Lung (tissue), 16 donors: Measurements from ENCODE around the gene PTX4. TPM values are rescaled to one million over a fixed set of nuclear protein-coding genes. Genes with fewer than 3 reads are reported as not detected.
A peak's percentile ranks its signal among the peaks of the same experiment; 100 is the strongest.

Experiments used
- ATAC-seq: fragments of 200-7000 bp; cut with Tn5 transposase; one replicate; pipeline ENCODE4 v1.9.1; 2020; ENCODE audit warnings: moderate number of reproducible peaks; ENCODE audit not compliant: insufficient read depth, low FRiP score
- DNase-seq, 3 donors: peaks; one replicate each; pipeline ENCODE4 v3.0.0-alpha.2; 2013 to 2017
- H3K27ac ChIP-seq, 2 donors: one replicate each; pipeline ENCODE4 v1.5.1; 2013; ENCODE audit warnings: mild to moderate bottlenecking in 2 of 2, moderate library complexity in 2 of 2, control low read depth in 1 of 2, inconsistent platforms in 1 of 2, low read depth in 1 of 2, low read length in 1 of 2
- H3K27me3 ChIP-seq, 3 donors: one replicate each; pipeline ENCODE4 v1.5.1; 2013; ENCODE audit warnings: low read length in 2 of 3; ENCODE audit not compliant: control insufficient read depth in 3 of 3, insufficient read depth in 3 of 3
- H3K36me3 ChIP-seq, 4 donors: one replicate each; pipeline ENCODE4 v1.5.1; 2013; ENCODE audit warnings: low read length in 4 of 4, mild to moderate bottlenecking in 1 of 4, moderate library complexity in 1 of 4; ENCODE audit not compliant: control insufficient read depth in 4 of 4, insufficient read depth in 4 of 4
- H3K4me1 ChIP-seq, 5 donors: one replicate each; pipeline ENCODE4 v1.5.1; 2013; ENCODE audit warnings: low read length in 5 of 5, mild to moderate bottlenecking in 2 of 5, moderate library complexity in 1 of 5; ENCODE audit not compliant: control insufficient read depth in 5 of 5, insufficient read depth in 5 of 5
- H3K4me3 ChIP-seq: one replicate; pipeline ENCODE4 v1.5.1; 2013; ENCODE audit warnings: mild to moderate bottlenecking, control low read depth, moderate library complexity
- H3K9ac ChIP-seq, 2 donors: one replicate each; pipeline ENCODE4 v1.5.1; 2013; ENCODE audit warnings: low read length in 2 of 2, control low read depth in 1 of 2; ENCODE audit not compliant: insufficient read depth in 1 of 2
- H3K9me3 ChIP-seq, 4 donors: one replicate each; pipeline ENCODE4 v1.5.1; 2013; ENCODE audit warnings: low read length in 3 of 4, mild to moderate bottlenecking in 1 of 4, moderate library complexity in 1 of 4; ENCODE audit not compliant: control insufficient read depth in 4 of 4, insufficient read depth in 3 of 4
- WGBS, 2 donors: extraction: QIAGEN DNeasy Blood & Tissue Kit; methylation state at CpG; one replicate each; pipeline ENCODE4 v1.1.7; 2013; 5-methylcytosine and 5-hydroxymethylcytosine counted together
- long read RNA-seq, 5 donors: transcript quantifications; one replicate each; lab custom pipeline, GENCODE V29; 2026
- polyA plus RNA-seq, 2 donors: library from polyadenylated mRNA; stranded (reverse); fragments of 200-250 nt; gene quantifications; one replicate each; pipeline ENCODE4 v1.2.1, GENCODE V29; 2013
- total RNA-seq, 2 donors: library from RNA; depleted of rRNA in 1 of 2; stranded (reverse); fragments of >200 nt in 1 of 2; gene quantifications; one replicate each; pipeline ENCODE4 v1.2.1, GENCODE V29; 2014 to 2021
- TF ChIP-seq, protein P1 (sequence below): IDR thresholded peaks from 2 replicates; pipeline ENCODE4 v1.5.1; 2012; ENCODE audit warnings: mild to moderate bottlenecking; ENCODE audit errors: control extremely low read depth, extremely low read depth
- donor health status: control.
- donor health status: control.
- donor health status: Bipolar disorder and iron deficiency.
- donor health status: healthy.
- donor health status: DM: yes; HTN: yes; CAD: no.

PTX4 gene
- total RNA-seq (under 1 TPM; 0.25 to 0.31 TPM), polyA plus RNA-seq (under 1 TPM in 1 of 2 donors, not detected in 1; 0.02 TPM)
- long read RNA-seq, donor 1 = 0 reads
- long read RNA-seq, donor 2 = 0 reads
- long read RNA-seq, donor 3 = 0 reads
- long read RNA-seq, donor 4 = 0 reads
- long read RNA-seq, donor 5 = 0 reads

- no peak within 1 kb of the TSS for H3K9ac ChIP-seq
- no peak within 1 kb of the TSS for H3K27ac ChIP-seq
- no peaks in the 10 kb centered on the region for H3K9me3 ChIP-seq
- ATAC-seq (no peak), DNase-seq (no peak)
- TF ChIP-seq, protein P1, sequence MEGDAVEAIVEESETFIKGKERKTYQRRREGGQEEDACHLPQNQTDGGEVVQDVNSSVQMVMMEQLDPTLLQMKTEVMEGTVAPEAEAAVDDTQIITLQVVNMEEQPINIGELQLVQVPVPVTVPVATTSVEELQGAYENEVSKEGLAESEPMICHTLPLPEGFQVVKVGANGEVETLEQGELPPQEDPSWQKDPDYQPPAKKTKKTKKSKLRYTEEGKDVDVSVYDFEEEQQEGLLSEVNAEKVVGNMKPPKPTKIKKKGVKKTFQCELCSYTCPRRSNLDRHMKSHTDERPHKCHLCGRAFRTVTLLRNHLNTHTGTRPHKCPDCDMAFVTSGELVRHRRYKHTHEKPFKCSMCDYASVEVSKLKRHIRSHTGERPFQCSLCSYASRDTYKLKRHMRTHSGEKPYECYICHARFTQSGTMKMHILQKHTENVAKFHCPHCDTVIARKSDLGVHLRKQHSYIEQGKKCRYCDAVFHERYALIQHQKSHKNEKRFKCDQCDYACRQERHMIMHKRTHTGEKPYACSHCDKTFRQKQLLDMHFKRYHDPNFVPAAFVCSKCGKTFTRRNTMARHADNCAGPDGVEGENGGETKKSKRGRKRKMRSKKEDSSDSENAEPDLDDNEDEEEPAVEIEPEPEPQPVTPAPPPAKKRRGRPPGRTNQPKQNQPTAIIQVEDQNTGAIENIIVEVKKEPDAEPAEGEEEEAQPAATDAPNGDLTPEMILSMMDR = no peak
- H3K4me3 ChIP-seq = no peak within 1 kb of the TSS
- WGBS, 2 donors = 43 to 72% methylated on average over 19 of the region's 19 CpGs
- H3K4me1 ChIP-seq = peaks cover 0 to 6% (median 3%) of the 10 kb centered on the region in 5 donors
- no peaks in the 10 kb centered on the region for H3K36me3 ChIP-seq
- no peaks in the 10 kb centered on the region for H3K27me3 ChIP-seq
Measured at GRCh38 chr16:1488619-1489018, at the start of gene PTX4. PTX4 (minus strand) TSS chr16:1488944; CDS start chr16:1488909, 35 bp downstream.

GRCh38 chr16:1537763-1538289 lies 49.1 kb upstream of the PTX4 start:
- Histone ChIP-seq H3K4me1 (peaks cover 0 to 48% (median 0%) of the 10 kb centered on the region in 5 donors), H3K9me3 (no peaks in the 10 kb centered on the region), H3K27me3 (no peaks in the 10 kb centered on the region), H3K4me3 (no peak overlapping the region), H3K27ac (peak overlapping the region in 1 of 2 donors; percentile 78), H3K9ac (no peak overlapping the region), H3K36me3 (peaks cover 0 to 64% (median 24%) of the 10 kb centered on the region in 4 donors)
- TF ChIP-seq, protein P1 = no peak
- ATAC-seq (no peak), DNase-seq (no peak)
- 49 to 56% methylated on average over 26 of the region's 26 CpGs for WGBS, 2 donors

DNA sequence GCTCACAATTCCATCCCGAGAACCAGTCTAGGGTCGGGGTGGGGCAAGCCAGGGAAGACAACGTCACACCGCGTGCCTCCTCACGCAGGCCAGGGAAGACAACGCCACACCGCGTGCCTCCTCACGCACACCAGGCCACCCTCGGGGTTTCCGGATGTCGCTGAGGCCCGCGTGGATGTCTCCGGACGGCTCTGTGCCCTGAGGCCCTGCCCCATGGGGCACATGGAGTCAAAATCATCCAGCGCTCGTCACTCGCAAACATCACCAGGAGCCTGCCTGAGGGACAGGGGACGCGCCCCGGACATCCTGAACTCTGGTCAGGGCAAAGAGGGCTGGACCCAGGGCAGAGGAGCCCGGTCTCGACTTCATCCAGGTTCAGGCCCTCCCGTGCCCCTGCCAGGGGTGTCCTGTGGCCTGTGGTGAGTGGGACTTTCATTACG lies 48.4 kb upstream of the PTX4 start:
- Histone ChIP-seq H3K4me1 (peaks cover 0 to 52% (median 6%) of the 10 kb centered on the region in 5 donors), H3K27ac (peak overlapping the region; percentile 22 to 78), H3K9me3 (no peaks in the 10 kb centered on the region), H3K36me3 (peaks cover 0 to 59% (median 19%) of the 10 kb centered on the region in 4 donors), H3K9ac (no peak overlapping the region), H3K4me3 (peak overlapping the region; percentile 82), H3K27me3 (no peaks in the 10 kb centered on the region)
- DNase-seq (no peak), ATAC-seq (no peak)
- TF ChIP-seq, protein P1 = no peak
- 71 to 74% methylated on average over 27 of the region's 27 CpGs for WGBS, 2 donors

GRCh38 chr16:1536601-1537000 lies 47.9 kb upstream of the PTX4 start:
- ATAC-seq (no peak), DNase-seq (no peak)
- TF ChIP-seq, protein P1 = no peak
- Histone ChIP-seq H3K9ac (no peak overlapping the region), H3K4me1 (peaks cover 4 to 58% (median 10%) of the 10 kb centered on the region in 5 donors), H3K27ac (peak overlapping the region; percentile 22 to 78), H3K27me3 (no peaks in the 10 kb centered on the region), H3K9me3 (no peaks in the 10 kb centered on the region), H3K4me3 (peak overlapping the region; percentile 82), H3K36me3 (peaks cover 0 to 53% (median 17%) of the 10 kb centered on the region in 4 donors)
- 60 to 74% methylated on average over 13 of the region's 13 CpGs for WGBS, 2 donors
